Subcutaneous adipose tissue (tissue), 4 donors: ENCODE data around the gene RBM47. TPM values are rescaled to one million over a fixed set of nuclear protein-coding genes. Genes with fewer than 3 reads are reported as not detected.

Source experiments
- total RNA-seq, 4 donors: library from RNA; depleted of rRNA; stranded (reverse); fragments of >200 nt; gene quantifications; one replicate each; pipeline ENCODE4 v1.1.0, GENCODE V29; 2016
- TF ChIP-seq, protein P1 (sequence below): fragments of 450-650 bp; IDR thresholded peaks from one replicate; pipeline ENCODE4 v1.5.1; 2016; ENCODE audit warnings: low read depth, mild to moderate bottlenecking, control low read depth, antibody characterized with exemption, moderate library complexity

Gene RBM47
- total RNA-seq, 4 donors from 2014 or later, result 29.4 to 84.3 (median 54.7) TPM

DNA sequence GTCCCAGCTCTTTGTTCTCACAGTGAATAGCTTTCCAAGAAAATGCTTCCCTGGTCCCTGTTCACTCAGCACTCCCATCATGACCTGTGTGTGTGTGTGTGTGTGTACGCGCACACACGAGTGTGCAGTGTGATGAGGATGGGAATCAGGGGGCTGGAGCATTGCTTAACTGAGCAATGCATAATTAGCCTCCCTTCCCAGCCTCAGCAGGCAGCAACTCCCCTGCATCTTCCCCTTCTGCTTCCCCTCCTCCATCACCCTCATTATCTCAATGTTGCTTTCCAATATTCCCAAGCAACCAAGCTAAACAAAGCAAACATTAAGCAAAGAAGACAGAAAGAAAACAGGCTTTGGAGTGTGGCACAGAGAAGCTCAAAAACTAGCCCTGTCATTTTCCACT lies 137.0 kb downstream of the RBM47 start:
- TF ChIP-seq, protein P1, sequence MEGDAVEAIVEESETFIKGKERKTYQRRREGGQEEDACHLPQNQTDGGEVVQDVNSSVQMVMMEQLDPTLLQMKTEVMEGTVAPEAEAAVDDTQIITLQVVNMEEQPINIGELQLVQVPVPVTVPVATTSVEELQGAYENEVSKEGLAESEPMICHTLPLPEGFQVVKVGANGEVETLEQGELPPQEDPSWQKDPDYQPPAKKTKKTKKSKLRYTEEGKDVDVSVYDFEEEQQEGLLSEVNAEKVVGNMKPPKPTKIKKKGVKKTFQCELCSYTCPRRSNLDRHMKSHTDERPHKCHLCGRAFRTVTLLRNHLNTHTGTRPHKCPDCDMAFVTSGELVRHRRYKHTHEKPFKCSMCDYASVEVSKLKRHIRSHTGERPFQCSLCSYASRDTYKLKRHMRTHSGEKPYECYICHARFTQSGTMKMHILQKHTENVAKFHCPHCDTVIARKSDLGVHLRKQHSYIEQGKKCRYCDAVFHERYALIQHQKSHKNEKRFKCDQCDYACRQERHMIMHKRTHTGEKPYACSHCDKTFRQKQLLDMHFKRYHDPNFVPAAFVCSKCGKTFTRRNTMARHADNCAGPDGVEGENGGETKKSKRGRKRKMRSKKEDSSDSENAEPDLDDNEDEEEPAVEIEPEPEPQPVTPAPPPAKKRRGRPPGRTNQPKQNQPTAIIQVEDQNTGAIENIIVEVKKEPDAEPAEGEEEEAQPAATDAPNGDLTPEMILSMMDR, result no peak

DNA sequence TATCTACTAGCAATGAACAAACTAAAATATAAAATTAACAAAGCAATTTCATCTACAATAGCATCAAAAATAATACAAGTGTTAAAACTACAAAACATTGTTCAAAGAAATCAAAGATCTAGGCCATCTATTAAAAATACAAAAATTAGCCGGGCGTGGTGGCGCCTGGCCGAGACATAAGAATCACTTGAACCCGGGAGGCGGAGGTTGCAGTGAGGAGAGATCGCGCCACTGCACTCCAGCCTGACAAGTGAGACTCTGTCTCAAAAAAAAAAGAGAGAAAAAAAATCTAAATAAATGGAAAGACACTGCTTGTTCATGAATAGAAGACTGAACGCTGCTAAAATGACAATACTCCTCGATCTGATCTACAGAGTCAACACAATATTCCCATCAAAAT lies 139.2 kb downstream of the RBM47 start:
- TF ChIP-seq, protein P1, result no peak

DNA sequence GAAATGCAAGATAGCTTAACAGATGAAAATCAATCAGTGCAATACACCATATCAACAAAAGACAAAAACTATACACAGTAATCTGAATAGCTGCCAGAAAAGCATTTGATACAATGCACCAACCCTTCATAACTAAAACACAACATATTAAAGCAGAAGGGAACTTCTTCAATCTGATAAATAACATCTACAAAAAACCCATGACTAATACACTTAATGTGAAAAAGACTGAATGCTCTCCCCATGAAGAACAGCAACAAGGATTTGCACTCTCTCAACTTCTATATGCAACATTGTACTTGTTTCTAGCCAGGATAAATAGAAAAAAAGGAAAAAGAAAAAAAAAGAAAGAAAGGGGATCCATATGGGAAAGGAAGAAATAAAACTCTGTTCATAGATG lies 139.7 kb downstream of the RBM47 start:
- TF ChIP-seq, protein P1, result no peak

DNA sequence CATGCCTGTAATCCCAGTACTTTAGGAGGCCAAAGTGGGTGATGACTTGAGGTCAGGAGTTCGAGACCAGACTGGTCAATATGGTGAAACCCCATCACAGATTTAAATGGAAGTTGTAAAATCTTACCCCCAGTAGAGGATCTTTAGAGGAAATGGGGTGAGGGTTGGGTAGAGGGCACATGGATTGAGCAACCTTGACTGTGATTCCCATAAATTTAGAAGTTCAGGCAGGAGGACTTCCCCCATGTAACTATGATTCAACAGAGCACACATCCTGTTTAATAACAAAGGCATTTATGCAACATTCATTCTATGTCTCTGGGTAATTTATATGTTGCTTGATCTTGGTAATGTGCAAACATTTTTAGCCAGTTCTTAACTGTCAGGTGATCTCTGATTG lies 143.1 kb downstream of the RBM47 start:
- TF ChIP-seq, protein P1, result no peak

DNA sequence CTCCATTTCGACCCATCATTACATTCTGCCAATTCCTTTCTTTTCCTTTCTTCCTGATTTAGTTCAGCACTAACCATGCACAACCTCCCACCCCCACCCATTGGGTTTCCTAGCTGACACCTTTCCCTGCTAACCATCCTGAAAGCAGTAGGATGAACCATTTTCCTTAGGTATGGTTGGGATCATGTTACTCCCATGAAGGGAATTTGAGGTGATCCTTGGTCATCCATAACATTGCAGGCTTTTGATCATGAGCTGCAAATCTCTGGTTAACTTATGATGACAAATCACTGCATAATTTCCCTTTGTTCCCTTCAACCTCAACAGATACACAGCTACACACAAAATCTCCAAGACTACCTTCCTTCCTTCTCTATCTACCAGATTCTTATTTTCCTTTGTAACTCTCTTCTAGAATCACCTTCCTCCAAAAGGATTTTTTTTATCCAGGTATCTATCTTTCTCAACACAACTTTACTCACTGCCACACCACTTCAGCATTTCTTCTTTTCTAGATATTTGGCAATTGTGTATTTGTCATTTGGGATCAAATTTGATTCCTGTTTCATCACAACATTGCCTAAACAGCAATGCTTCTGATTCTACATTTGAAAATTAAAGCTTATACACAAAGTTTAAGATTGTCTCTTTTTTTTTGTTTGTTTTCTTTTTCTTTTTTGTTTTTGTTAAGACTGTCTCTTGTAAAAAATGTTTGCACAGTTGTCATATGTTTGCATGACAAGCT lies 145.1 kb downstream of the RBM47 start:
- TF ChIP-seq, protein P1, result no peak

GRCh38 chr4:40482985-40483647 lies 146.5 kb downstream of the RBM47 start:
- TF ChIP-seq, protein P1, result no peak

- TF ChIP-seq, protein P1, result no peak
These were observed 147.7 kb downstream of the RBM47 start for GRCh38 chr4:40481977-40482376.
